ENCODE measurements around the gene EVPLL. TPM values are rescaled to one million over a fixed set of nuclear protein-coding genes. Genes with fewer than 3 reads are reported as not detected.

EVPLL gene
- total and polyA plus RNA-seq, 9 of the 15 experiments (the other 6 are each of a cell fraction or from before 2014, with no cell fraction given) = not detected

DNA sequence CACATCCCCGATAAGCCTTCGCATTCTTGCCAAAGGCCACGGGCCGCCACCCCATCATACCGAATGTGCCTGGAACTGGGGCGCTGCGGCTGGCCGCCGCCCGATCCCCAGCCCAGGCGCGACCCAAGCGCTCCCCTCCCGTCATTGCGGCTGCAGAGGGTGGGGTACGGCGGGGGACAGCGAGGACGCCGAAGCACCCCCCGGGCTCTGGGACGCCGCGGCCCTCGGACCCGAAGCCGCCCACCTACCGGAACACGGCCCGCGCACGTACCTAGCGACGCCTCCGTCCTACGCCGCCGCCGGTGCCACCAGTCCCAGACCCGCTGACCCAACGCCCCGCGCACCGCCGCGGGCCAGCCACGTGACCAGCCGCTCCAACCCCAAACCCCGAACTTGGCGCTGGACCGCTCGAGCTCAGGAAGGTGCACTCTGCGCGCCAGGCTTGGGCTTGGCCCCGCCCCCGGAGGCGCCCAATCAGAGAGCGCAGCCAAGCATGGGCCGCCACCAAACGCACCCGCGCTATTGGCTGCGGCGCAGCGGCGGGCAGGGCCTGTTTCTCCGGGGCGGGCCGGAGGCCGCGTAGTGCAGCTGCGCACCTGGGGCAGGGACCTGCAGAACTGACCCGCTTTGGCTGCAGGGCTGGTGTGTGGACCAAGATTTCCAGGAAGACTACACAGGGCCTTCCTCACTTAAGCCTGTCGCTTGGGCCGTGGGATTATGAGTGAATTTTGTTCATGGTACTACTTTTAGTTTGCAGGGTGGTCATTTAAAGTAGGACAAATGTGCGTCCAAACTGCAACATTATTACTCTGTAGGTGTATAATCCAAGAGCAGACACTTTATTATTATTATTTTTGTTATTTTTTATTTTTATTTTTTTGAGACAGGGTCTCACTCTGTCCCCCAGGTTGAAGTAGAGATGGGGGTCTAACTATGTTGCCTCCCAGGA lies 14.2 kb upstream of the EVPLL start, which contains the start of gene SHMT1:
Gene SHMT1 (minus strand): TSS at position 450 of the 949 bp plus-strand sequence. CDS start 7,569 bp downstream, outside the sequence.
- Histone ChIP-seq H3K9me1 (ENCODE audit: control insufficient read depth, insufficient read depth, low read length) (no peaks in the 10 kb centered on the region), H3K9me3 (replicated peaks; ENCODE audit: control insufficient read depth, insufficient read depth, low read depth, low read length) (no peaks in the 10 kb centered on the region), H3K36me3 (ENCODE audit: control insufficient read depth, insufficient read depth, low read length) (peaks cover 7% of the 10 kb centered on the region; the same call in 1 of the 3 replicates), H2AFZ (ENCODE audit: low read depth, low read length) (peak within 1 kb of the TSS; percentile 95), H3K27me3 (ENCODE audit: control insufficient read depth in 2 of 2, insufficient read depth in 2 of 2, low read length in 2 of 2) (no peaks in the 10 kb centered on the region), H3K9ac (ENCODE audit: insufficient read depth in 1 of 2, low read depth in 2 of 2, low read length in 2 of 2) (peak within 1 kb of the TSS; percentile 76 to 92), H3K4me1 (replicated peaks in 1 of 2; ENCODE audit: control insufficient read depth in 2 of 2, insufficient read depth in 2 of 2, low read length in 2 of 2) (peaks cover 0 to 14% of the 10 kb centered on the region in 2 experiments; a peak in 2 of 5 replicates), H4K20me1 (replicated peaks; ENCODE audit: control insufficient read depth, insufficient read depth, low read length) (no peaks in the 10 kb centered on the region), H3K79me2 (ENCODE audit: control insufficient read depth, insufficient read depth, low read length) (peaks cover 18% of the 10 kb centered on the region), H3K4me3 (peak within 1 kb of the TSS; percentile 77), H3K27ac (ENCODE audit: extremely low read depth, low read depth, low read length) (peak within 1 kb of the TSS; percentile 65), H3K4me2 (ENCODE audit: insufficient read depth, low read length) (peak within 1 kb of the TSS; percentile 88)
- WGBS (ENCODE audit: insufficient coverage, low coverage, missing lambda C conversion rate) = under 1% methylated on average over 48 of the region's 76 CpGs
- intact Hi-C loops (cut with micrococcal nuclease) (no loop called here), in situ Hi-C loops (cut with MboI) (no loop called here)
- no TSS peak for BruUV-seq (replicated peaks)
- ChIA-PET POLR2A (interaction anchor here (1.4 to 1.5 kb wide), 2 partner anchors 10 to 16 kb away, joined by 3 to 6 read pairs; no protein-coding TSS in a partner anchor), CTCF (ENCODE audit: low intra/inter-chr PET ratio) (no interaction called here)
- DNase-seq (ENCODE audit: extremely low read depth in 1 of 4, low spot score in 3 of 4) (peak; percentile 92 to 95 (median 94)), ATAC-seq (peak; percentile 100), FAIRE-seq (peak; percentile 93)
- TF ChIP-seq SMARCA5 (IDR thresholded peaks at IDR 0.05) = no peak
- TF ChIP-seq FOS (IDR thresholded peaks at IDR 0.05; ENCODE audit: extremely low read depth, insufficient read length) = peak; percentile 47
- TF ChIP-seq ZNF232 (CRISPR knock-in tag; IDR thresholded peaks at IDR 0.05) = no peak
- peak; percentile 52 for TF ChIP-seq TBP (optimal IDR thresholded peaks at IDR 0.05; ENCODE audit: low read depth, low read length)
- TF ChIP-seq ZNF217 (CRISPR knock-in tag; IDR thresholded peaks at IDR 0.05) = no peak
- no peak for TF ChIP-seq ATF6 (CRISPR knock-in tag; IDR thresholded peaks at IDR 0.05)
- TF ChIP-seq THRAP3 (IDR thresholded peaks at IDR 0.05; ENCODE audit: borderline replicate concordance) = no peak
- no peak for TF ChIP-seq ZNF282 (CRISPR knock-in tag; IDR thresholded peaks at IDR 0.05)
- no peak for TF ChIP-seq FOXJ3 (CRISPR knock-in tag; IDR thresholded peaks at IDR 0.05)
- no peak for TF ChIP-seq MTF1 (CRISPR knock-in tag; IDR thresholded peaks at IDR 0.05; ENCODE audit: borderline replicate concordance)
- TF ChIP-seq NFRKB (IDR thresholded peaks at IDR 0.05; ENCODE audit: low read depth) = no peak
- peak; percentile 76; the same call in 1 of the 2 replicates for TF ChIP-seq RB1 (IDR thresholded peaks at IDR 0.05; ENCODE audit: low read depth)
- no peak for TF ChIP-seq HDAC8 (tag; IDR thresholded peaks at IDR 0.05)
- peak; percentile 87 for TF ChIP-seq RBFOX2 (IDR thresholded peaks at IDR 0.05; ENCODE audit: low read depth, low read length)
- TF ChIP-seq ZNF778 (CRISPR knock-in tag; IDR thresholded peaks at IDR 0.05) = no peak
- TF ChIP-seq SMARCB1 (IDR thresholded peaks at IDR 0.05; ENCODE audit: insufficient read length, low read depth) = no peak
- TF ChIP-seq ILF3 (IDR thresholded peaks at IDR 0.05; ENCODE audit: borderline replicate concordance) = no peak
- peak; percentile 93 to 94 for TF ChIP-seq NRF1 (conservative IDR thresholded peaks at IDR 0.05 in 1 of 2, IDR thresholded peaks at IDR 0.05 in 1 of 2)
- no peak for TF ChIP-seq MCM5 (IDR thresholded peaks at IDR 0.05; ENCODE audit: low read depth)
- no peak for TF ChIP-seq MCM3 (IDR thresholded peaks at IDR 0.05)
- no peak for TF ChIP-seq LARP7 (IDR thresholded peaks at IDR 0.05)

Measured in K562 (cell line).